ENCODE data around the gene TMC4. TPM values are rescaled to one million over a fixed set of nuclear protein-coding genes. Genes with fewer than 3 reads are reported as not detected.
"Not testable (repeated sequence)": the region's sequence is repeated elsewhere in the genome, so short reads cannot be mapped to it uniquely, and the experiment has no call there.

Gene TMC4
- total RNA-seq, 6 donors from 2014 or later, result 35.7 to 116 (median 48.5) TPM

DNA sequence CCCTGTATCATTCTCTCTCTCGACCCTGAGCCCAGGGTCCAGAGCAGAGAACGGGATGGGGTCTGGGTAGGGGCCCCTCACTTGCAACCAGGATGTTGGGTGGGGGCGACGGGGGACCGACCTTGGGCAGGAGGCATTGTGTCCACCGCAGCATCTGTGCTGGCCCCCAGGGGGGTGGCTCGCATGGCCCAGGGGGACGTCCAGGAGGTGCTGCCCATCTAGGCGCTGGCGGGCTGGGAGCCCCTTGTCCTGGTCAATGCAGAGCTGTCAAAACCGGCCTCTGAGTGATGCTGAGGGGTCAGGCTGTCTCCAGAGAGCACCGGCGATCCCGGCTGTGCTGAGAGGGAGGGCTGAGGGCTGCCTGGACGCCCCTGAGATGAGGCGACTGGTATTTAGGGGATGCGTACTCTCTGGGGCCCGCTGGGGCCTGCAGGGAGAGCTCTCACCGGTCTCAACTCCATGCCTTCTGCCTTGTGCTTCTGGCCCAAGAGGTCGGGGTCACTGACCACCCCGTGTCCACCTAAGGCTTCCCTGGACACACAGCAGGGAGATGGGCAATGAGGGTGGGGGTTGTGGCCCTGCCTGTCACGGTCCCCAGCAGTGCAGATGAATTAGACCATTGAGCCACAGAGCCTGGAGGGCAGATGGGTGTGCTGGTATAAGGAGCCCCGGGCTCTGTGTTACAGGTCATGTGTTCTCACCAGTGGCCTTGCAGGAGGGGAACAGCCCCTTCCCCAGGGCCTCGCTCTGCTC is 36.3 kb upstream of the TMC4 start:
- DNase-seq (peak in 1 of 2 donors; percentile 86), ATAC-seq (ENCODE audit: low FRiP score in 2 of 2) (peak; percentile 1 to 5)
- Histone ChIP-seq H3K27me3 (no peaks in the 10 kb centered on the region), H3K27ac (peak overlapping the region; percentile 91 to 96 (median 95)), H3K9me3 (no peaks in the 10 kb centered on the region), H3K4me3 (no peak overlapping the region), H3K4me1 (peaks cover 55 to 73% (median 72%) of the 10 kb centered on the region in 4 donors), H3K36me3 (peaks cover 3 to 46% (median 35%) of the 10 kb centered on the region in 4 donors)
- WGBS, 2 donors, result 58 to 59% methylated on average over 12 to 20 of the region's 24 CpGs
- TF ChIP-seq POLR2A (IDR thresholded peaks at IDR 0.05), result no peak
- TF ChIP-seq POLR2AphosphoS5 (IDR thresholded peaks at IDR 0.05), result no peak
- TF ChIP-seq, protein P1, sequence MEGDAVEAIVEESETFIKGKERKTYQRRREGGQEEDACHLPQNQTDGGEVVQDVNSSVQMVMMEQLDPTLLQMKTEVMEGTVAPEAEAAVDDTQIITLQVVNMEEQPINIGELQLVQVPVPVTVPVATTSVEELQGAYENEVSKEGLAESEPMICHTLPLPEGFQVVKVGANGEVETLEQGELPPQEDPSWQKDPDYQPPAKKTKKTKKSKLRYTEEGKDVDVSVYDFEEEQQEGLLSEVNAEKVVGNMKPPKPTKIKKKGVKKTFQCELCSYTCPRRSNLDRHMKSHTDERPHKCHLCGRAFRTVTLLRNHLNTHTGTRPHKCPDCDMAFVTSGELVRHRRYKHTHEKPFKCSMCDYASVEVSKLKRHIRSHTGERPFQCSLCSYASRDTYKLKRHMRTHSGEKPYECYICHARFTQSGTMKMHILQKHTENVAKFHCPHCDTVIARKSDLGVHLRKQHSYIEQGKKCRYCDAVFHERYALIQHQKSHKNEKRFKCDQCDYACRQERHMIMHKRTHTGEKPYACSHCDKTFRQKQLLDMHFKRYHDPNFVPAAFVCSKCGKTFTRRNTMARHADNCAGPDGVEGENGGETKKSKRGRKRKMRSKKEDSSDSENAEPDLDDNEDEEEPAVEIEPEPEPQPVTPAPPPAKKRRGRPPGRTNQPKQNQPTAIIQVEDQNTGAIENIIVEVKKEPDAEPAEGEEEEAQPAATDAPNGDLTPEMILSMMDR (IDR thresholded peaks at IDR 0.05), result no peak
- TF ChIP-seq EP300 (IDR thresholded peaks at IDR 0.05), result no peak

DNA sequence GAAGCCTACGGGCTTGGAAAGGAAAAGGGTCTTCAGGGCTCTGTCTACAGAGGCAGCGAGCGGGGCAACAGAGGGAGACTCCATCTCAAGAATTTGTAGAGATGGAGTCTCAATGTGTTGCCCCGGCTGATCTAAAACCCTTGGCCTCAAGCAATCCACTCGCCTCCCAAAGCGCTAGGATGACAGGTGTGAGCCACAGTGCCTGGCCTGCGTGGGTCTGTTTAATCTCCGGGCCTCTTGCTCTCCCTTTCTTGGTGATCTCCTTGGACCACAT is 35.8 kb upstream of the TMC4 start:
- peak overlapping the region; percentile 91 to 96 (median 95) for H3K27ac ChIP-seq
- ATAC-seq (ENCODE audit: low FRiP score in 2 of 2), result no peak
- 80% methylated on average over 8 of the region's 8 CpGs for WGBS, 2 donors
- no peaks in the 10 kb centered on the region for H3K9me3 ChIP-seq
- no peak for TF ChIP-seq POLR2AphosphoS5 (IDR thresholded peaks at IDR 0.05)
- no peak for TF ChIP-seq POLR2A (IDR thresholded peaks at IDR 0.05)
- TF ChIP-seq, protein P1 (IDR thresholded peaks at IDR 0.05), result no peak
- no peak for TF ChIP-seq EP300 (IDR thresholded peaks at IDR 0.05)
- H3K27me3 ChIP-seq, result no peaks in the 10 kb centered on the region
- peaks cover 61 to 78% (median 76%) of the 10 kb centered on the region in 4 donors for H3K4me1 ChIP-seq
- H3K4me3 ChIP-seq, result peak overlapping the region in 1 of 4 donors; percentile 10
- peaks cover 3 to 51% (median 40%) of the 10 kb centered on the region in 4 donors for H3K36me3 ChIP-seq
- DNase-seq, result no peak

DNA sequence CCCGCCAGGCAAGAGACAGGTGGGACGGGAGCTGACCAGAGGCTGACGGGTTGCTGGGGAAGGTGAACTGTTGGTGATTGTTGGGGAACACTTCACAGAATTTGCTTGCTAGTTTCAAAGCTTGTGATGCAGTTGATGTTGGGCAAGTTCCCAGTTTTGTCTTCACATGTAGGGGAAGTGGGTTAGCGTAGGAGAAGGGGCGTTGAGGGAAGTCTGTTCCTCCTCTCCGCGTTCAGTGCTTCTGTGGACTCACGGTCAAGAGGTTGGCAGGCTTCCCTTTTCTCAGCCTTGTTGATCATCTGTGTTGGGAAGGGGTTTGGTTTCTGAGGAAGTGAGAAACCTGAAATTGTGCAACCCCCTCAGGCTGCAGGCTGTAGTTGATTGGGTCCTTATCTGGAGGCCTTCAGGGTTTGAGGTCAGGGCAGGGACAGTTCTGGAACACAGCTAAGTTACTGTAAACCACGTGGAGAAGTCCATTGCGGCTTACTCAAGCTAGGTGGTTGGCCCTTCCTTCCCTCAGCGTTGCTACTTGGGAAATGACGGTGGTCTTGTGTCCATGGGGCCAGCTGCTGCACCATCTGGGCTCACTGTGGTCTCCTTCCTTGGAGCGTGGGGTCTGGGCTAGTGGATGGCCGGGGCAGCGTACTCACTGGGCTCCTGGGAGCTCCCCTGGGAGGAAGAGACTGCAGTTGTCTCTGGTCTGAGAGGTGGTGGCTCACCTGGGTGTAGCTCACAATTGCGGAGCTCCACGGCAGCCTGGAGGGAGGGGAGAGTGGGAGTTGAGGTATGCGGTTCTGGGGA is 35.2 kb upstream of the TMC4 start:
- H3K27me3 ChIP-seq, result no peaks in the 10 kb centered on the region
- peak overlapping the region; percentile 91 to 96 (median 95) for H3K27ac ChIP-seq
- DNase-seq (peak in 1 of 2 donors; percentile 97), ATAC-seq (ENCODE audit: low FRiP score in 2 of 2) (peak; percentile 81)
- H3K36me3 ChIP-seq, result peaks cover 3 to 56% (median 44%) of the 10 kb centered on the region in 4 donors
- peak overlapping the region in 2 of 4 donors; percentile 10 to 86 for H3K4me3 ChIP-seq
- no peaks in the 10 kb centered on the region for H3K9me3 ChIP-seq
- WGBS, 2 donors, result 38 to 55% methylated on average over 12 of the region's 18 CpGs
- H3K4me1 ChIP-seq, result peaks cover 66 to 83% (median 81%) of the 10 kb centered on the region in 4 donors
- TF ChIP-seq EP300 (IDR thresholded peaks at IDR 0.05) (peak; percentile 94 to 97 (median 96)), POLR2AphosphoS5 (IDR thresholded peaks at IDR 0.05) (peak; percentile 86 to 98), POLR2A (IDR thresholded peaks at IDR 0.05) (peak in 3 of 4 donors; percentile 41 to 73 (median 54))
- TF ChIP-seq, protein P1 (IDR thresholded peaks at IDR 0.05), result peak in 1 of 6 experiments; percentile 1

DNA sequence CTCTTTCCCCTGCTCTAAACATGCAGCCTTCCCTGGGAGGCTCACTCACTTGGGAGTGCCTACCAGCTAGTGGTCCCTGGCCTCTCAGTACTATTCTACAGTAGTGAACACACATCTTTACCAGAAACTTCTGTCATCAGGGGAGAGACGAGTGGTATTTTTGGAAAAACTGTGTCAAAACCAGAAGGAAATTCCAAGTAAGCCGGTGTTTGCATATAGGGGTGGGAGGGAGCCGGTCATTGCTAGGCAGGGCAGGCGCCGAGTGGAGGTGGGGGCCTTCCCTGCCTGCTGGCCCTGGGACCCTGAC is 34.7 kb upstream of the TMC4 start:
- H3K4me1 ChIP-seq, result peaks cover 71 to 89% (median 87%) of the 10 kb centered on the region in 4 donors
- ATAC-seq (ENCODE audit: low FRiP score in 2 of 2) (no peak), DNase-seq (peak in 1 of 2 donors; percentile 84)
- WGBS, 2 donors, result 16 to 51% methylated on average over 5 of the region's 5 CpGs
- peak overlapping the region; percentile 89 to 96 (median 95) for H3K27ac ChIP-seq
- H3K36me3 ChIP-seq, result peaks cover 3 to 62% (median 50%) of the 10 kb centered on the region in 4 donors
- H3K4me3 ChIP-seq, result peak overlapping the region in 1 of 4 donors; percentile 86
- TF ChIP-seq POLR2A (IDR thresholded peaks at IDR 0.05) (no peak), EP300 (IDR thresholded peaks at IDR 0.05) (no peak), POLR2AphosphoS5 (IDR thresholded peaks at IDR 0.05) (no peak)
- TF ChIP-seq, protein P1 (IDR thresholded peaks at IDR 0.05), result no peak
- H3K27me3 ChIP-seq, result no peaks in the 10 kb centered on the region
- H3K9me3 ChIP-seq, result no peaks in the 10 kb centered on the region

DNA sequence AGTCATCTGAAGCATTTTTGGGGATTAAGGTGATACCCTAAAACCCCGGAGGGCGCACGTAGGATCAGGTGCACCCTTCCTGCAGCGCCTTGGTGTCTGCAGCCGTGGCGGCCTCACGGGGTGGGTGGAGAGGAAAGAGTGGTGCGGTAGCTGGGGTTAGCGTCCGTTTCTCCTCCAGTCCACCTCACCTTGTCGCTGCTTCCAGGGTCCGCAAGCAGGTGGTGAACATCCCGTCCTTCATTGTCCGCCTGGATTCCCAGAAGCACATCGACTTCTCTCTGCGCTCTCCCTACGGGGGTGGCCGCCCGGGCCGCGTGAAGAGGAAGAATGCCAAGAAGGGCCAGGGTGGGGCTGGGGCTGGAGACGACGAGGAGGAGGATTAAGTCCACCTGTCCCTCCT is 34.2 kb upstream of the TMC4 start:
- DNase-seq, result peak in 1 of 2 donors; percentile 85
- Histone ChIP-seq H3K36me3 (peaks cover 3 to 66% (median 54%) of the 10 kb centered on the region in 4 donors), H3K4me1 (peaks cover 76 to 93% (median 91%) of the 10 kb centered on the region in 4 donors), H3K4me3 (peak overlapping the region in 2 of 4 donors; percentile 2 to 86), H3K27ac (peak overlapping the region; percentile 89 to 96 (median 95))
- not testable (repeated sequence) for H3K9me3 ChIP-seq; ATAC-seq (ENCODE audit: low FRiP score in 2 of 2); H3K27me3 ChIP-seq
- WGBS, 2 donors, result 72 to 73% methylated on average over 22 to 23 of the region's 23 CpGs
